T follicular helper cell (primary cell): ENCODE data around the gene NCK1.

Experiments
- DNase-seq: peaks from one replicate; pipeline ENCODE4 v3.0.0-alpha.2; 2020; ENCODE audit warnings: low read depth

NCK1 gene

GRCh38 chr3:136908297-136908696, 46.3 kb downstream of the NCK1 start:
- DNase-seq: no peak

- no peak for DNase-seq
Measured at GRCh38 chr3:136909187-136909586, 47.2 kb downstream of the NCK1 start.

- no peak for DNase-seq
Measured at GRCh38 chr3:136910697-136911096, 48.7 kb downstream of the NCK1 start.

- DNase-seq: no peak
Measured at GRCh38 chr3:136913168-136913567, 51.2 kb downstream of the NCK1 start.

GRCh38 chr3:136914739-136915138, 52.7 kb downstream of the NCK1 start:
- DNase-seq: no peak

GRCh38 chr3:136916223-136916622, 54.2 kb downstream of the NCK1 start:
- DNase-seq: no peak

GRCh38 chr3:136919799-136920580, 58.0 kb downstream of the NCK1 start:
- DNase-seq: no peak

- DNase-seq: no peak
Measured at GRCh38 chr3:136920904-136921611, 59.0 kb downstream of the NCK1 start.

- DNase-seq: no peak
Measured at GRCh38 chr3:136925425-136926190, 63.6 kb downstream of the NCK1 start.

- DNase-seq: no peak
Measured at GRCh38 chr3:136928240-136928639, 66.2 kb downstream of the NCK1 start.

GRCh38 chr3:136929977-136930670, 68.1 kb downstream of the NCK1 start:
- no peak for DNase-seq

GRCh38 chr3:136931606-136932005, 69.6 kb downstream of the NCK1 start:
- no peak for DNase-seq

GRCh38 chr3:136932523-136932922, 70.5 kb downstream of the NCK1 start:
- DNase-seq: no peak

- no peak for DNase-seq
Measured at GRCh38 chr3:136932978-136933772, 71.2 kb downstream of the NCK1 start.

- DNase-seq: no peak
Measured at GRCh38 chr3:136937175-136937574, 75.2 kb downstream of the NCK1 start.

- DNase-seq: no peak
Measured at GRCh38 chr3:136937851-136938250, 75.8 kb downstream of the NCK1 start.

- DNase-seq: no peak
Measured at GRCh38 chr3:136938334-136938733, 76.3 kb downstream of the NCK1 start.

GRCh38 chr3:136939489-136939888, 77.5 kb downstream of the NCK1 start:
- DNase-seq: no peak

GRCh38 chr3:136942803-136943202, 80.8 kb downstream of the NCK1 start:
- no peak for DNase-seq

- DNase-seq: no peak
Measured at GRCh38 chr3:136943436-136943835, 81.4 kb downstream of the NCK1 start.

- DNase-seq: no peak
Measured at GRCh38 chr3:136946978-136947377, 85.0 kb downstream of the NCK1 start.
